Adipocyte (in vitro differentiated cells): ENCODE measurements around the gene CARS1.
"Not testable (repeated sequence)": the region's sequence is repeated elsewhere in the genome, so short reads cannot be mapped to it uniquely, and the experiment has no call there.

Experiments
- DNase-seq: peaks from one replicate; pipeline ENCODE4 v3.0.0-alpha.2; 2015; ENCODE audit warnings: low read depth
- H3K27me3 ChIP-seq: replicated peaks from 2 replicates; pipeline ENCODE4 v1.7.0; 2013; ENCODE audit warnings: mild to moderate bottlenecking, low read length, moderate library complexity; ENCODE audit not compliant: control insufficient read depth, insufficient read depth
- H3K36me3 ChIP-seq: 2 replicates; pipeline ENCODE4 v1.7.0; 2013; ENCODE audit warnings: low read length, mild to moderate bottlenecking, moderate library complexity; ENCODE audit not compliant: control insufficient read depth, insufficient read depth, severe bottlenecking
- H3K4me1 ChIP-seq: 2 replicates; pipeline ENCODE4 v1.7.0; 2013; ENCODE audit warnings: mild to moderate bottlenecking, low read length, moderate library complexity; ENCODE audit not compliant: control insufficient read depth, insufficient read depth
- H3K4me3 ChIP-seq: 2 replicates; pipeline ENCODE4 v1.7.0; 2013; ENCODE audit warnings: mild to moderate bottlenecking, low read length, moderate library complexity
- H3K9ac ChIP-seq: 2 replicates; pipeline ENCODE4 v1.7.0; 2013; ENCODE audit warnings: mild to moderate bottlenecking, low read length, moderate library complexity
- H3K9me3 ChIP-seq: 2 replicates; pipeline ENCODE4 v1.7.0; 2013; ENCODE audit warnings: mild to moderate bottlenecking, low read length, moderate library complexity; ENCODE audit not compliant: control insufficient read depth

Gene CARS1

GRCh38 chr11:3074912-3075589, 17.8 kb upstream of the CARS1 start:
- Histone ChIP-seq H3K9ac (no peak overlapping the region), H3K4me1 (peaks cover 8% of the 10 kb centered on the region), H3K27me3 (peaks cover 3% of the 10 kb centered on the region), H3K4me3 (no peak overlapping the region), H3K36me3 (no peaks in the 10 kb centered on the region), H3K9me3 (no peaks in the 10 kb centered on the region)
- DNase-seq = no peak

GRCh38 chr11:3073029-3073435, 15.8 kb upstream of the CARS1 start:
- Histone ChIP-seq H3K36me3 (no peaks in the 10 kb centered on the region), H3K4me3 (no peak overlapping the region), H3K4me1 (peaks cover 8% of the 10 kb centered on the region), H3K27me3 (peaks cover 3% of the 10 kb centered on the region), H3K9ac (no peak overlapping the region), H3K9me3 (no peaks in the 10 kb centered on the region)
- DNase-seq = peak; percentile 97

DNA sequence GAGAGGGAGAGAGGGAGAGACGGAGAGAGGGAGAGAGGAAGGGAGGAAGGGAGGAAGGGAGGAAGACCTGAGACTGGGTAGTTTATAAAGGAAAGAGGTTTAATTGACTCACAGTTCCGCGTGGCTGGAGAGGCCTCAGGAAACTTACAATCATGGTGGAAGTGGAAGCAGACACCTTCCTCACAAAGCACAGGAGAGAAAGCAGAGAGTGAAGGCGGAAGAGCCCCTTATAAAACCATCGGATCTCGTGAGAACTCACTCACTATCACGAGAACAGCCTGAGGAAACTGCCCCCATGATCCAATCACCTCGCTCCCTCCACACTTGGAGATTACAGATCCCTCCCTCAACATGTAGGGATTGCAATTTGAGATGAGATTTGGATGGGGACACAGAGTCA, 12.2 kb upstream of the CARS1 start:
- Histone ChIP-seq H3K36me3 (no peaks in the 10 kb centered on the region), H3K27me3 (no peaks in the 10 kb centered on the region), H3K4me3 (no peak overlapping the region), H3K9me3 (no peaks in the 10 kb centered on the region), H3K9ac (no peak overlapping the region), H3K4me1 (peaks cover 15% of the 10 kb centered on the region)
- no peak for DNase-seq

DNA sequence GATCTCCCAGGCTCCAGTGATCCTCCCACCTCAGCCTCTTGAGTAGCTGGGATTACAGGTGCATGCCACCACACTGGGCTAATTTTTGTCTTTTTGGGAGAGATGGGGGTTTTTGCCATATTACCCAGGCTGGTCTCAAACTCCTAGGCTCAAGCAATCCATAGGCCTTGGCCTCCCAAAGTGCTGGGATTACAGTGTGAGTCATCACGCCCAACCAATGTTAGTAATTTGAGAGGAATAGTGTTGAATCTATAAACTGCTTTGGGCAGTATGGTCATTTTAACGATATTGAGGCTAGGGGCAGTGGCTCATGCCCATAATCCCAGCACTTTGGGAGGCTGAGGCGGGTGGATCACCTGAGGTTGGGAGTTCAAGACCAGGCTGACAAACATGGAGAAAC, 9.1 kb upstream of the CARS1 start:
- H3K9ac ChIP-seq, H3K36me3 ChIP-seq, DNase-seq, H3K27me3 ChIP-seq, H3K4me3 ChIP-seq, H3K4me1 ChIP-seq, H3K9me3 ChIP-seq: not testable (repeated sequence)

GRCh38 chr11:3064709-3065108, 7.5 kb upstream of the CARS1 start:
- H3K36me3 ChIP-seq, H3K9me3 ChIP-seq, H3K27me3 ChIP-seq, H3K4me3 ChIP-seq, DNase-seq, H3K4me1 ChIP-seq, H3K9ac ChIP-seq: not testable (repeated sequence)

- H3K36me3 ChIP-seq, H3K9me3 ChIP-seq, H3K4me3 ChIP-seq, H3K9ac ChIP-seq, H3K27me3 ChIP-seq: not testable (repeated sequence)
- H3K4me1 ChIP-seq = peaks cover 10% of the 10 kb centered on the region
- DNase-seq = peak; percentile 57
Measured at GRCh38 chr11:3063876-3064275, 6.7 kb upstream of the CARS1 start.

DNA sequence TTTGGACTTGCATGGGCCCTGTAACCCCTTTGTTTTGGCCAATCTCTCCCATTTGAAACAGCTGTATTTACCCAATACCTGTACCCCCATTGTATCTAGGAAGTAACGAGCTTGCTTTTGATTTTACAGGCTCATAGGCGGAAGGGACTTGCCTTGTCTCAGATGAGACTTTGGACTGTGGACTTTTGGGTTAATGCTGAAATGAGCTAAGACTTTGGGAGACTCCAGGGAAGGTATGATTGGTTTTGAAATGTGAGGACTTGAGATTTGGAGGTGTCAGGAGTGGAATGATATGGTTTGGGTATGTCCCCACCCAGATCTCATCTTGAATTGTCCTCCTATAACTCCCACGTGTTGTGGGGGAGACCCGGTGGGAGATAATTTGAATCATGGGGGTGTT, 6.2 kb upstream of the CARS1 start:
- not testable (repeated sequence) for DNase-seq, H3K4me3 ChIP-seq, H3K9me3 ChIP-seq, H3K27me3 ChIP-seq, H3K36me3 ChIP-seq, H3K9ac ChIP-seq
- H3K4me1 ChIP-seq = peaks cover 15% of the 10 kb centered on the region

- Histone ChIP-seq H3K4me1 (peaks cover 27% of the 10 kb centered on the region), H3K4me3 (no peak overlapping the region), H3K36me3 (no peaks in the 10 kb centered on the region), H3K27me3 (no peaks in the 10 kb centered on the region), H3K9me3 (no peaks in the 10 kb centered on the region), H3K9ac (no peak overlapping the region)
- DNase-seq = no peak
Measured at GRCh38 chr11:3060436-3061025, 3.3 kb upstream of the CARS1 start.

DNA sequence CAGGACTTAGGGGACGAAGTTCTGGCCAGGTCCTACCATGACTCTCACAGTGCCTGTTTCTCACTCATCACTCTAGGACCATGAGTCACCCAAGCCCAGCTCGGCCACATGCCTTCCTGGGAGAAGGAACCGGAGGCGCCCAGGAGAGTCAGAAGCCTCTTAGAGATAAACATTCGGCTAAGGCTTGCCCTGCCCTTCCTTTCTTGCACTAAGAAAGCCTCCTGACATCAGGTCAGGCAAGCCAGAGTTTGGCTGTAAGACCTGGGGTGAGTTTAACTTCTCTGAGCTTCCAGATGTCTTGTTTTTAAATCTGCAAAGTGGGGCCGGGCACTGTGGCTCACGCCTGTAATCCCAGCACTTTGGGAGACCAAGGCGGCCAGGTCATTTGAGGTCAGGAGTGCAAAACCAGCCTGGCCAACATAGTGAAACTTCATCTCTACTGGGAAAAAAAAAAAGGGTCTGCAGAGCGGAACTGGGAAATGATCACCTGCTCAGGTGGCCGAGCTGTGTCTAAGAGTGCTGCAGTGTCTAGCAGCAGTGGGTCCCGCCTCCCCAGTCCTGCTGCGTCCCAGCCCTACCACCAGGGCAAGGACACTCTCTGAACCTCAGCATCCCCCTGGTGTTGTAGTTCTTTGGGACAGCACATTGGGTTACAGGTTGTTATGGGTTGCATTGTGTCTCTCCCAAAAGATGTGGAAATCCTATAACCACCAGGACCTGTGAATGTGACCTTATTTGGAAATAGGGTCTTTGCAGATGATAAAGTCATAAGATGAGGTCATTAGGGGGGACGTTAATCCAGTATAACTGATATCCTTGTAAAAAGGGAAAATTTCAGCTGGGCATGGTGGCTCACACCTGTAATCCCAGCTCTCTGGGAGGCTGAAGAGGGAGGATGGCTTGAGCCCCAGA, 1.8 kb upstream of the CARS1 start:
- no peak overlapping the region for H3K4me3 ChIP-seq
- peaks cover 8% of the 10 kb centered on the region for H3K36me3 ChIP-seq
- H3K27me3 ChIP-seq = no peaks in the 10 kb centered on the region
- H3K4me1 ChIP-seq = peaks cover 35% of the 10 kb centered on the region
- no peaks in the 10 kb centered on the region for H3K9me3 ChIP-seq
- H3K9ac ChIP-seq = peak overlapping the region; percentile 30
- peak; percentile 87 for DNase-seq

- DNase-seq = peak; percentile 44
- H3K27me3 ChIP-seq = no peaks in the 10 kb centered on the region
Measured at GRCh38 chr11:3056296-3057068, 741 bp downstream of the CARS1 start.

GRCh38 chr11:3055891-3056290, 1.3 kb downstream of the CARS1 start:
- Histone ChIP-seq H3K4me1 (peaks cover 48% of the 10 kb centered on the region), H3K4me3 (peak overlapping the region; percentile 91), H3K9ac (peak overlapping the region; percentile 98), H3K36me3 (peaks cover 27% of the 10 kb centered on the region), H3K27me3 (no peaks in the 10 kb centered on the region), H3K9me3 (no peaks in the 10 kb centered on the region)
- no peak for DNase-seq

More at GRCh38 chr11:3056296-3057068, 741 bp downstream of the CARS1 start:
- peaks cover 27% of the 10 kb centered on the region for H3K36me3 ChIP-seq
- no peaks in the 10 kb centered on the region for H3K9me3 ChIP-seq
- H3K9ac ChIP-seq = peak overlapping the region; percentile 98
- H3K4me1 ChIP-seq = peaks cover 42% of the 10 kb centered on the region
- peak overlapping the region; percentile 91 for H3K4me3 ChIP-seq
